Testis (tissue), 2 donors: ENCODE measurements around the gene POLR3G.

Source experiments
- CTCF ChIP-seq, 3 experiments: fragments of 450-650 bp in 2 of 3; fragments of 200-600 bp in 1 of 3; sonication (generic) in 1 of 3; IDR thresholded peaks; one replicate each; pipeline ENCODE4 v1.5.1; 2016 to 2019; ENCODE audit warnings: antibody characterized with exemption in 3 of 3, mild to moderate bottlenecking in 2 of 3, moderate library complexity in 1 of 3
- POLR2A ChIP-seq: fragments of 450-650 bp; IDR thresholded peaks from one replicate; pipeline ENCODE4 v1.6.1; 2017; ENCODE audit warnings: antibody characterized with exemption, mild to moderate bottlenecking, moderate library complexity

- TF ChIP-seq CTCF (IDR thresholded peaks at IDR 0.05): no peak
- TF ChIP-seq POLR2A: no peak
Measured at GRCh38 chr5:90545511-90545910, 70.8 kb downstream of the POLR3G start.
